GM21381 (cell line): Measurements from ENCODE around the gene HHLA2.
A peak's percentile ranks its signal among the peaks of the same experiment; 100 is the strongest.

Experiments used
- ATAC-seq: cut with Tn5 transposase; IDR thresholded peaks from one replicate; pipeline ENCODE4 v1.9.1; 2021; ENCODE audit warnings: mild to moderate bottlenecking, moderate library complexity; ENCODE audit not compliant: unreplicated experiment

The HHLA2 gene

GRCh38 chr3:108391917-108392593, 95.7 kb downstream of the HHLA2 start:
- ATAC-seq: no peak

- no peak for ATAC-seq
These were observed 97.0 kb downstream of the HHLA2 start for GRCh38 chr3:108393128-108393900.

GRCh38 chr3:108394016-108394415, 97.7 kb downstream of the HHLA2 start:
- ATAC-seq: no peak

- no peak for ATAC-seq
These were observed 98.2 kb downstream of the HHLA2 start for GRCh38 chr3:108394563-108394962.

- ATAC-seq: no peak
These were observed 100.0 kb downstream of the HHLA2 start for GRCh38 chr3:108396336-108396735.

- ATAC-seq: no peak
These were observed 102.2 kb downstream of the HHLA2 start for GRCh38 chr3:108398510-108398909.

- ATAC-seq: no peak
These were observed 105.5 kb downstream of the HHLA2 start for GRCh38 chr3:108401836-108402235.

- ATAC-seq: no peak
These were observed 106.8 kb downstream of the HHLA2 start for GRCh38 chr3:108403198-108403597.

- no peak for ATAC-seq
These were observed 107.5 kb downstream of the HHLA2 start for GRCh38 chr3:108403686-108404345.

- no peak for ATAC-seq
These were observed 108.0 kb downstream of the HHLA2 start for GRCh38 chr3:108404368-108404767.

GRCh38 chr3:108406063-108406660, 109.8 kb downstream of the HHLA2 start:
- ATAC-seq: peak; percentile 14

GRCh38 chr3:108406661-108407206, 110.4 kb downstream of the HHLA2 start:
- ATAC-seq: peak; percentile 91

- ATAC-seq: no peak
These were observed 111.5 kb downstream of the HHLA2 start for GRCh38 chr3:108407886-108408285.

GRCh38 chr3:108408883-108409799, 112.8 kb downstream of the HHLA2 start:
- no peak for ATAC-seq

- ATAC-seq: no peak
These were observed 113.4 kb downstream of the HHLA2 start for GRCh38 chr3:108409800-108410178.

- ATAC-seq: no peak
These were observed 114.2 kb downstream of the HHLA2 start for GRCh38 chr3:108410531-108410984.

GRCh38 chr3:108412121-108412750, 115.9 kb downstream of the HHLA2 start:
- no peak for ATAC-seq

GRCh38 chr3:108414007-108414406, 117.7 kb downstream of the HHLA2 start:
- no peak for ATAC-seq

GRCh38 chr3:108415661-108416060, 119.3 kb downstream of the HHLA2 start:
- no peak for ATAC-seq
